Activated T-helper 1 cell treated with anti-CD3 and anti-CD28 coated beads, Interleukin-2, amount 50 U/mL, for 16 hours (primary cell): Measurements from ENCODE around the gene EI24.

Experiments
- DNase-seq, 2 donors: peaks; one replicate each; pipeline ENCODE4 v3.0.0-alpha.2; 2020; ENCODE audit warnings: low read depth in 1 of 2, low spot score in 1 of 2

EI24 gene

GRCh38 chr11:125626288-125626950 is 57.1 kb downstream of the EI24 start:
- DNase-seq: peak in 1 of 2 donors; percentile 9

DNA sequence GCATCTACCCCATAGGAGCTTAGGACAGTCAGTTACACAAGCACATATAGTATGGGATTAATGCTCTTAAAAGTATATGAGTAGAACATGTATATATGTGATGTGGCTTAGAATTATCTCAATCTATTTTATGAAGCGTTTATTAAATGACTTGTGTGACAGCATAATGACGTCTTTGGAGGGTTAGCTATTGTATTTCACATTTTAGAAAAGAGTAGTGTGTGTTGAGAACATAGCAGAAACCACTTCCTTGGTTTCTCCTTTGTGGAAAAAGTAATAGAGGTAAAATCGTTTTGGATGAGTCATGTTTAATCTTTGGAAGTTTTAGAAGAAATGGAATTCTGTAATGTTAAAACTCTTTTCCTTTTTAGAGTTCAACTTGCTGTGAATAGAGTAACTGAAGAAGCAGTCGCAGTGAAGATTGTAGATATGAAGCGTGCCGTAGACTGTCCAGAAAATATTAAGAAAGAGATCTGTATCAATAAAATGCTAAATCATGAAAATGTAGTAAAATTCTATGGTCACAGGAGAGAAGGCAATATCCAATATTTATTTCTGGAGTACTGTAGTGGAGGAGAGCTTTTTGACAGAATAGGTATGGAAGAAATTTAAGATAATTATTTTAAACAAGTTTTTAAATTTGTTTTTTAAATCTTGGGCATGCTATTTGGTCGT is 58.1 kb downstream of the EI24 start:
- no peak for DNase-seq
